Hepatic stellate cell (primary cell): Measurements from ENCODE around the gene DKK1.
A peak's percentile ranks its signal among the peaks of the same experiment; 100 is the strongest.
"Not testable (repeated sequence)": the region's sequence is repeated elsewhere in the genome, so short reads cannot be mapped to it uniquely, and the experiment has no call there.

ENCODE experiments used
- DNase-seq: peaks from one replicate; pipeline ENCODE4 v3.0.0; 2011; ENCODE audit warnings: low spot score

Gene DKK1

GRCh38 chr10:52318136-52318701 is 4.1 kb downstream of the DKK1 start:
- DNase-seq = no peak

- peak; percentile 71 for DNase-seq
Observed at GRCh38 chr10:52318822-52319464, 4.9 kb downstream of the DKK1 start.

- no peak for DNase-seq
Observed at GRCh38 chr10:52319926-52320325, 5.8 kb downstream of the DKK1 start.

- DNase-seq = no peak
Observed at GRCh38 chr10:52322323-52322722, 8.2 kb downstream of the DKK1 start.

GRCh38 chr10:52322936-52323335 is 8.9 kb downstream of the DKK1 start:
- DNase-seq = no peak

- no peak for DNase-seq
Observed at GRCh38 chr10:52326382-52326781, 12.3 kb downstream of the DKK1 start.

GRCh38 chr10:52331638-52332364 is 17.7 kb downstream of the DKK1 start:
- DNase-seq = no peak

GRCh38 chr10:52332815-52333214 is 18.7 kb downstream of the DKK1 start:
- no peak for DNase-seq

GRCh38 chr10:52334595-52334994 is 20.5 kb downstream of the DKK1 start:
- DNase-seq = no peak

GRCh38 chr10:52335665-52336064 is 21.6 kb downstream of the DKK1 start:
- DNase-seq = no peak

- no peak for DNase-seq
Observed at GRCh38 chr10:52337225-52337624, 23.1 kb downstream of the DKK1 start.

- DNase-seq = no peak
Observed at GRCh38 chr10:52343439-52343838, 29.4 kb downstream of the DKK1 start.

- no peak for DNase-seq
Observed at GRCh38 chr10:52346394-52347326, 32.6 kb downstream of the DKK1 start.

GRCh38 chr10:52347327-52347667 is 33.2 kb downstream of the DKK1 start:
- DNase-seq = no peak

- DNase-seq = no peak
Observed at GRCh38 chr10:52348037-52348564, 34.0 kb downstream of the DKK1 start.

- DNase-seq = peak; percentile 15
Observed at GRCh38 chr10:52351914-52352330, 37.8 kb downstream of the DKK1 start.

- no peak for DNase-seq
Observed at GRCh38 chr10:52353205-52353604, 39.1 kb downstream of the DKK1 start.

GRCh38 chr10:52353960-52354394 is 39.9 kb downstream of the DKK1 start:
- DNase-seq = peak; percentile 23

GRCh38 chr10:52357971-52358370 is 43.9 kb downstream of the DKK1 start:
- DNase-seq = no peak

- DNase-seq = no peak
Observed at GRCh38 chr10:52359441-52359840, 45.4 kb downstream of the DKK1 start.

- not testable (repeated sequence) for DNase-seq
Observed at GRCh38 chr10:52365547-52366432, 51.7 kb downstream of the DKK1 start.
